ENCODE measurements around the gene SLC25A48.

DNA sequence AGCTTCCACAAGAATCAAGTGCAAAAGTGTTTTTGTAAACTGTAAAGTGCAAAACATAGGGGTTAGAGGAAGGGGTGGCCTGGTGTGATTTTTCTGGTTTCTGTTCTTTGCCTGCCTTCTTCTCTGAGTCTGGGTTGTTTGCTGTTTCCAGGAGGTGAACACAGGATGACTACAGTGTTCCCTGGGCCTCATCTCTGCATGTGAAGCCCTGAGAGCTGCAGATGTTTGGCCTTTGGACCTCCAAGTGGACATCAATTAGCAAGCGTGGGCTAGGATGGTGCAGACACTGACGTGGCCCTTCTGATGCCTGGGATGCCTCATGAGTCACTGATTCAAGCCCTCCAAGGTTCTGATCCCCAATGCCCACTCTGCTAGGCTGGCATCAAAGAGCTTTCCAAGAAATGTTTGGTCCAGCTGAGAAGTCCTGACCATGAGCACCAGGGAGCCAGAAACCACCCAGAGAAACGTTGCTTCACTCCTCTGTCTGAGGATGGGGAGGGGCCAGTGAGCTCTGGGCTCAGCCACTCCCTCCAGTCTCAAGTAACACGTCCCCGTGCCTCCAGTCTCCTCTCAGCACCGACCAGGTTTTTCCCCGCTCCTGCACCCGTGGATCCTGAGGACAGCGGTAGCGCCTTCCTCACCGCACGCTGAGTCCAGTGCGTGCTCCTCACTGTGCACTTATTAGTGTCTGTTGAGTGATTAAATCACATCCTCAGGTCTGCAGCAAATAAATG is 53.6 kb downstream of the SLC25A48 start:
- TF ChIP-seq POLR2A (IDR thresholded peaks at IDR 0.05; ENCODE audit: low read depth, low read length), result no peak
- TF ChIP-seq POLR2AphosphoS5 (IDR thresholded peaks at IDR 0.05; ENCODE audit: low read depth, low read length), result no peak

All from GM12892 (cell line).